Measurements from ENCODE around the gene LRIG1.

DNA sequence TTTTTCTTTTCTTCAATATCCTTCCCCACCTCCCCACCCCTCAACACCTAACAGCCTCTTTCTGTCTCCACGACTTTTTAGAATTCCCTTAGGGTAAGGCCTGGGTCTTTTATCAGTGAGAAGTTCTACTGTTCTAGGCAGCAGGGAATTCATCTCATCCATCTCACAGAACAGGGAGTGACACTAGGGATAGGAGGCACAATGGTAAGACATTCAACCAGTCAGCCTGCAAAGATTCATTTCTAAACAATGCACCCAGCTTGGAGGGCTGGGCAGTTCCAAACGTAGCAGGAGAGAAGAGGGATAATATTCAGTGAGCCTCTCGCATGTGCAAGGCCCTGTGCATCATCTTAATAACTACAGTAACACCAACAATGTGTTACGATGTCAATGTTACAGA lies 43.6 kb downstream of the LRIG1 start:
- no peak for TF ChIP-seq CTCF (IDR thresholded peaks at IDR 0.05)
- TF ChIP-seq POLR2A (IDR thresholded peaks at IDR 0.05) = no peak
